Measurements from ENCODE around the gene FUT8. TPM values are rescaled to one million over a fixed set of nuclear protein-coding genes. Genes with fewer than 3 reads are reported as not detected.

FUT8 gene
- total RNA-seq, 1 experiment from 2014 or later: 42.3 TPM

- no peak overlapping the region for H3K9ac ChIP-seq (ENCODE audit: low read length)
- H3K27ac ChIP-seq (ENCODE audit: low read depth, low read length): no peak overlapping the region
- ChIA-PET RAD21 (ENCODE audit: low non-redundant PET in 1 of 2, low total read pairs in 2 of 2, uncharacterized antibody in 2 of 2, unreplicated experiment in 2 of 2) (no interaction called here), POLR2A (no interaction called here), CTCF (no interaction called here)
- no peaks in the 10 kb centered on the region for H4K20me1 ChIP-seq (ENCODE audit: insufficient read depth)
- H3K36me3 ChIP-seq (ENCODE audit: control insufficient read depth in 1 of 2, insufficient read depth in 2 of 2, low read length in 2 of 2): no peaks in the 10 kb centered on the region
- no peaks in the 10 kb centered on the region for H3K79me2 ChIP-seq (ENCODE audit: insufficient read depth, low read length)
- BruUV-seq (replicated peaks): no TSS peak
- no peaks in the 10 kb centered on the region for H3K27me3 ChIP-seq (ENCODE audit: insufficient read depth, low read length)
- H3K9me3 ChIP-seq (ENCODE audit: control insufficient read depth in 1 of 2, insufficient read depth in 1 of 2, low read depth in 1 of 2, low read length in 2 of 2): no peaks in the 10 kb centered on the region
- no peak for ATAC-seq
- no peak overlapping the region for H2AFZ ChIP-seq (ENCODE audit: low read depth, low read length, poor library complexity, severe bottlenecking)
- no peak for DNase-seq (ENCODE audit: low read depth, low spot score)
- no peak overlapping the region for H3K4me3 ChIP-seq (replicated peaks in 1 of 2; ENCODE audit: low read depth in 1 of 2, low read length in 2 of 2)
- H3K4me1 ChIP-seq (ENCODE audit: control insufficient read depth in 1 of 2, insufficient read depth in 2 of 2, low read length in 2 of 2): no peaks in the 10 kb centered on the region
- H3K9me2 ChIP-seq (ENCODE audit: insufficient read depth): no peaks in the 10 kb centered on the region
- TF ChIP-seq CEBPB (IDR thresholded peaks at IDR 0.05; ENCODE audit: low read depth): no peak
- TF ChIP-seq ELF1 (IDR thresholded peaks at IDR 0.05; ENCODE audit: borderline replicate concordance, low read depth): no peak
- TF ChIP-seq, protein P1, sequence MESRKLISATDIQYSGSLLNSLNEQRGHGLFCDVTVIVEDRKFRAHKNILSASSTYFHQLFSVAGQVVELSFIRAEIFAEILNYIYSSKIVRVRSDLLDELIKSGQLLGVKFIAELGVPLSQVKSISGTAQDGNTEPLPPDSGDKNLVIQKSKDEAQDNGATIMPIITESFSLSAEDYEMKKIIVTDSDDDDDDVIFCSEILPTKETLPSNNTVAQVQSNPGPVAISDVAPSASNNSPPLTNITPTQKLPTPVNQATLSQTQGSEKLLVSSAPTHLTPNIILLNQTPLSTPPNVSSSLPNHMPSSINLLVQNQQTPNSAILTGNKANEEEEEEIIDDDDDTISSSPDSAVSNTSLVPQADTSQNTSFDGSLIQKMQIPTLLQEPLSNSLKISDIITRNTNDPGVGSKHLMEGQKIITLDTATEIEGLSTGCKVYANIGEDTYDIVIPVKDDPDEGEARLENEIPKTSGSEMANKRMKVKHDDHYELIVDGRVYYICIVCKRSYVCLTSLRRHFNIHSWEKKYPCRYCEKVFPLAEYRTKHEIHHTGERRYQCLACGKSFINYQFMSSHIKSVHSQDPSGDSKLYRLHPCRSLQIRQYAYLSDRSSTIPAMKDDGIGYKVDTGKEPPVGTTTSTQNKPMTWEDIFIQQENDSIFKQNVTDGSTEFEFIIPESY (IDR thresholded peaks at IDR 0.05; ENCODE audit: extremely low read depth, insufficient replicate concordance, low read length): no peak
- TF ChIP-seq CBX3 (IDR thresholded peaks at IDR 0.05; ENCODE audit: low read depth): no peak
- TF ChIP-seq SIN3A (IDR thresholded peaks at IDR 0.05; ENCODE audit: low read depth): no peak
- TF ChIP-seq SRF (IDR thresholded peaks at IDR 0.05; ENCODE audit: low read depth): no peak
- TF ChIP-seq FOSL1 (IDR thresholded peaks at IDR 0.05; ENCODE audit: low read depth): no peak
- TF ChIP-seq YY1 (IDR thresholded peaks at IDR 0.05; ENCODE audit: extremely low read depth, insufficient replicate concordance, low read depth, low read length): no peak
- no peak for TF ChIP-seq JUND (IDR thresholded peaks at IDR 0.05)
- TF ChIP-seq, protein P2, sequence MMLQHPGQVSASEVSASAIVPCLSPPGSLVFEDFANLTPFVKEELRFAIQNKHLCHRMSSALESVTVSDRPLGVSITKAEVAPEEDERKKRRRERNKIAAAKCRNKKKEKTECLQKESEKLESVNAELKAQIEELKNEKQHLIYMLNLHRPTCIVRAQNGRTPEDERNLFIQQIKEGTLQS (IDR thresholded peaks at IDR 0.05): no peak
- no peak for TF ChIP-seq EGR1 (IDR thresholded peaks at IDR 0.05; ENCODE audit: low read depth)
- no peak for TF ChIP-seq EZH2phosphoT487 (IDR thresholded peaks at IDR 0.05; ENCODE audit: borderline replicate concordance)
- intact Hi-C loops (cut with micrococcal nuclease): no loop called here
- H3K4me2 ChIP-seq (ENCODE audit: low read length): no peak overlapping the region
These were observed 226.7 kb downstream of the FUT8 start for GRCh38 chr14:65639216-65639615.

All from HCT116 (cell line).